PC-9 (cell line): ENCODE results near the gene GYPC. TPM values are rescaled to one million over a fixed set of nuclear protein-coding genes. Genes with fewer than 3 reads are reported as not detected.

Experiments used
- BruUV-seq: library from RNA; stranded (reverse); fragments of 400-500 nt; replicated peaks from 2 replicates; lab custom pipeline; 2021; lab: Mats Ljungman, UMichigan
- CTCF ChIA-PET: fragments of 300-600 bp; sonication (Branson Sonifier 250); formaldehyde crosslinking; loops from one replicate; lab custom pipeline; 2022; ENCODE audit warnings: antibody characterized with exemption; lab: Charles Lee
- POLR2A ChIA-PET: fragments of 300-600 bp; sonication (Branson Sonifier 250); formaldehyde crosslinking; loops from one replicate; lab custom pipeline; 2022; ENCODE audit warnings: antibody characterized with exemption; ENCODE audit not compliant: unreplicated experiment; lab: Charles Lee
- DNase-seq, 2 experiments: peaks; one replicate each; pipeline versions ENCODE4 v3.0.0 to v3.0.0-alpha.2; 2015 to 2022; ENCODE audit warnings: mixed read lengths in 1 of 2
- H2AFZ ChIP-seq: fragments of 200-600 bp; sonication (generic); 2 replicates; pipeline ENCODE4 v1.8.1; 2017; ENCODE audit warnings: antibody characterized with exemption
- H3F3A ChIP-seq: fragments of 200-600 bp; sonication (generic); 2 replicates; pipeline ENCODE4 v1.8.1; 2017; ENCODE audit warnings: antibody characterized with exemption, mild to moderate bottlenecking, low read depth; ENCODE audit not compliant: insufficient read depth
- H3K27ac ChIP-seq: fragments of 200-600 bp; sonication (generic); 2 replicates; pipeline ENCODE4 v1.6.1; 2016; ENCODE audit warnings: mixed run types
- H3K27me3 ChIP-seq: fragments of 200-600 bp; sonication (generic); 2 replicates; pipeline ENCODE4 v1.6.1; 2016; ENCODE audit warnings: low read depth, mixed run types; ENCODE audit not compliant: insufficient read depth
- H3K36me3 ChIP-seq: fragments of 200-600 bp; sonication (generic); 2 replicates; pipeline ENCODE4 v1.6.1; 2016; ENCODE audit warnings: low read depth, mixed run types
- H3K4me1 ChIP-seq: fragments of 200-600 bp; sonication (generic); replicated peaks from 2 replicates; pipeline ENCODE4 v1.6.1; 2016; ENCODE audit warnings: mixed run types; ENCODE audit not compliant: insufficient read depth
- H3K4me2 ChIP-seq: fragments of 200-600 bp; sonication (generic); 2 replicates; pipeline ENCODE4 v1.6.1; 2017; ENCODE audit warnings: mixed run types
- H3K4me3 ChIP-seq: fragments of 200-600 bp; sonication (generic); 2 replicates; pipeline ENCODE4 v1.6.1; 2016; ENCODE audit warnings: mixed run types
- H3K79me2 ChIP-seq: fragments of 200-600 bp; sonication (generic); 2 replicates; pipeline ENCODE4 v1.6.1; 2017; ENCODE audit warnings: low read depth, mixed run types
- H3K9me2 ChIP-seq: fragments of 200-600 bp; sonication (generic); 2 replicates; pipeline ENCODE4 v1.8.1; 2017; ENCODE audit warnings: mild to moderate bottlenecking; ENCODE audit not compliant: insufficient read depth
- H3K9me3 ChIP-seq: fragments of 200-600 bp; sonication (generic); 2 replicates; pipeline ENCODE4 v1.8.1; 2016; ENCODE audit warnings: low read depth; ENCODE audit not compliant: insufficient read depth
- H4K20me1 ChIP-seq: fragments of 200-600 bp; sonication (generic); 2 replicates; pipeline ENCODE4 v1.8.1; 2017; ENCODE audit not compliant: insufficient read depth
- CTCF ChIP-seq: fragments of 200-600 bp; sonication (generic); conservative IDR thresholded peaks from 2 replicates; pipeline ENCODE4 v1.6.1; 2017; ENCODE audit warnings: mixed run types, antibody characterized with exemption, mild to moderate bottlenecking, moderate library complexity
- EZH2 ChIP-seq: fragments of 200-600 bp; sonication (generic); IDR thresholded peaks from 2 replicates; pipeline ENCODE4 v1.8.0; 2017; ENCODE audit warnings: antibody characterized with exemption, low read depth
- intact Hi-C: fragments of 100-400 bp; cut with micrococcal nuclease; formaldehyde crosslinking; loops from one replicate; pipeline ENCODE4 v1.10.0; 2022; ENCODE audit not compliant: unreplicated experiment
- total RNA-seq: library from RNA; stranded (reverse); gene quantifications from 2 replicates; pipeline ENCODE4 v1.2.3, GENCODE V29; 2021

Gene GYPC
- total RNA-seq, 1 experiment from 2014 or later = not detected

- Histone ChIP-seq H3K79me2 (no peaks in the 10 kb centered on the region), H3K36me3 (no peaks in the 10 kb centered on the region), H3K27ac (no peak overlapping the region), H3K27me3 (peaks cover 43% of the 10 kb centered on the region), H3K4me2 (no peak overlapping the region), H2AFZ (no peak overlapping the region), H3K9me3 (no peaks in the 10 kb centered on the region), H3K4me1 (no peaks in the 10 kb centered on the region), H3K4me3 (no peak overlapping the region), H3K9me2 (no peaks in the 10 kb centered on the region), H4K20me1 (0 out of 2 replicates have a peak, but pooled peaks cover 4% of the 10 kb centered on the region), H3F3A (no peaks in the 10 kb centered on the region)
- POLR2A ChIA-PET = no interaction called here
- intact Hi-C loops = no loop called here
- TF ChIP-seq CTCF = no peak
- TF ChIP-seq EZH2 = no peak
- no TSS peak for BruUV-seq
- no peak for DNase-seq
- CTCF ChIA-PET = no interaction called here
These were observed 2.8 kb upstream of the GYPC start for GRCh38 chr2:126653109-126653508.

- intact Hi-C loops = no loop called here
- no peak overlapping the region for H3K27ac ChIP-seq
- no peaks in the 10 kb centered on the region for H3K9me2 ChIP-seq
- H3K27me3 ChIP-seq = peaks cover 45% of the 10 kb centered on the region
- H2AFZ ChIP-seq = no peak overlapping the region
- no peaks in the 10 kb centered on the region for H3F3A ChIP-seq
- TF ChIP-seq CTCF (no peak), EZH2 (no peak)
- POLR2A ChIA-PET = no interaction called here
- no peaks in the 10 kb centered on the region for H3K4me1 ChIP-seq
- H3K9me3 ChIP-seq = no peaks in the 10 kb centered on the region
- no TSS peak for BruUV-seq
- no peak overlapping the region for H3K4me3 ChIP-seq
- DNase-seq = no peak
- H3K36me3 ChIP-seq = no peaks in the 10 kb centered on the region
- no peaks in the 10 kb centered on the region for H3K79me2 ChIP-seq
- no peak overlapping the region for H3K4me2 ChIP-seq
- 0 out of 2 replicates have a peak, but pooled peaks cover 4% of the 10 kb centered on the region for H4K20me1 ChIP-seq
- CTCF ChIA-PET = no interaction called here
These were observed 2.2 kb upstream of the GYPC start for GRCh38 chr2:126653761-126654160.

GRCh38 chr2:126655051-126655450, 907 bp upstream of the GYPC start:
- no peak overlapping the region for H2AFZ ChIP-seq
- H3K4me3 ChIP-seq = no peak overlapping the region
- H3K9me2 ChIP-seq = no peaks in the 10 kb centered on the region
- DNase-seq = no peak
- H3K36me3 ChIP-seq = no peaks in the 10 kb centered on the region
- H3K4me1 ChIP-seq = no peaks in the 10 kb centered on the region
- intact Hi-C loops = no loop called here
- ChIA-PET POLR2A (no interaction called here), CTCF (no interaction called here)
- TF ChIP-seq CTCF (no peak), EZH2 (no peak)
- H3F3A ChIP-seq = no peaks in the 10 kb centered on the region
- H4K20me1 ChIP-seq = 0 out of 2 replicates have a peak, but pooled peaks cover 4% of the 10 kb centered on the region
- no peaks in the 10 kb centered on the region for H3K79me2 ChIP-seq
- peaks cover 56% of the 10 kb centered on the region for H3K27me3 ChIP-seq
- no peak overlapping the region for H3K27ac ChIP-seq
- no peaks in the 10 kb centered on the region for H3K9me3 ChIP-seq
- BruUV-seq = no TSS peak
- H3K4me2 ChIP-seq = no peak overlapping the region
